Nucleus accumbens (tissue), 56 donors: ENCODE measurements around the gene TLL2.

Experiments
- DNase-seq, 56 donors: peaks; one replicate each; lab custom pipeline; 2025; lab: John Stamatoyannopoulos, UW

TLL2 gene

DNA sequence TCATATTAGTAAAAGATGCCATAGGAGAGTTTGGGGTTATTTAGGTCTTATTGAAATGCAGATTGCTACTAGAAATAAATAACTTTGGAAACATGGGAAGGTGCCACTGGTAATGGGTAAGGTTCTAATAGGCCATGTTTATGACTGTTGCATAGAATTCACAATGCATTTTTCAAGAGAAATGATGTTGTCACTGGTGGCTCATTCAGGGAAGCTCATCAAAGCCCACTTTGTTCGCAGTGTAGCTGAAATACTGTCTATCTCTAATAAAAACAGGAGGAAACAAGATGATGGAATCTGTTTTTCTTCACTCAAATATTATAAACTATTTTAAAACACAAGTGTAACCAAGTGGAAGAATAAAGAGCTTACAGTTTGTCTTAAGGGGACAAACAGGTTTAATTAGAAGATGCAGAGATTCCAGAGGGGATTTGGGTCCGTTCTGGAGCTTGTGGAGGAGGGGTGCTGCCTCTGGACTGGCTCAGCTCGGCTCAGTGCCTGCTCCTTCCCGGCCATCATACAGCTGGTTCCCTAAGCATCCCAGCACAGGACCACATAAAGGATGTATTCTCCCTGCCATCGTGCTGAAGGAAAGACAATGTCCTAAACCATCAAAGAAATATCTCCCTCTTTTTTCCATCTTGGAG lies 175.3 kb downstream of the TLL2 start:
- DNase-seq: peak in 15 of 56 donors; percentile 6 to 59 (median 18)

DNA sequence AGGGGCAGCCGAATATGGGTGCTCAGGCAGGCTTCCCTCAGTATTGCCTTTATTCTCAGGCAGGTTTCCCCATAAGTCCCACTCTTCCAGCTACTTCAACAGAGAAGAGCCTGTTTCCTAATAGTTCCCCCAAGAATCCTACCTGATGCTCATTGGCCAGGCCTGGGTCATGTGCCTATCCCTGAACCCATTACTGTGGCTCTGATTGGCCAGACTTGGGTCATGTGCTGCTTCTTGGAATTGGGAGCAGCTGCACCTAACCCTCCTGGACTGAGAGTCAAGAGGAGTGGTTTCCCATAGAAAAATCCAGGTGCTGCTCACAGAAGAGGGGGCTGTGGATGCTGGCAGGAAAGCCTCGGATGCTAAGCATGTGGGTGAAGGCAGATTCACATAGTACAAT lies 176.6 kb downstream of the TLL2 start:
- DNase-seq: peak in 1 of 56 donors; percentile 15

DNA sequence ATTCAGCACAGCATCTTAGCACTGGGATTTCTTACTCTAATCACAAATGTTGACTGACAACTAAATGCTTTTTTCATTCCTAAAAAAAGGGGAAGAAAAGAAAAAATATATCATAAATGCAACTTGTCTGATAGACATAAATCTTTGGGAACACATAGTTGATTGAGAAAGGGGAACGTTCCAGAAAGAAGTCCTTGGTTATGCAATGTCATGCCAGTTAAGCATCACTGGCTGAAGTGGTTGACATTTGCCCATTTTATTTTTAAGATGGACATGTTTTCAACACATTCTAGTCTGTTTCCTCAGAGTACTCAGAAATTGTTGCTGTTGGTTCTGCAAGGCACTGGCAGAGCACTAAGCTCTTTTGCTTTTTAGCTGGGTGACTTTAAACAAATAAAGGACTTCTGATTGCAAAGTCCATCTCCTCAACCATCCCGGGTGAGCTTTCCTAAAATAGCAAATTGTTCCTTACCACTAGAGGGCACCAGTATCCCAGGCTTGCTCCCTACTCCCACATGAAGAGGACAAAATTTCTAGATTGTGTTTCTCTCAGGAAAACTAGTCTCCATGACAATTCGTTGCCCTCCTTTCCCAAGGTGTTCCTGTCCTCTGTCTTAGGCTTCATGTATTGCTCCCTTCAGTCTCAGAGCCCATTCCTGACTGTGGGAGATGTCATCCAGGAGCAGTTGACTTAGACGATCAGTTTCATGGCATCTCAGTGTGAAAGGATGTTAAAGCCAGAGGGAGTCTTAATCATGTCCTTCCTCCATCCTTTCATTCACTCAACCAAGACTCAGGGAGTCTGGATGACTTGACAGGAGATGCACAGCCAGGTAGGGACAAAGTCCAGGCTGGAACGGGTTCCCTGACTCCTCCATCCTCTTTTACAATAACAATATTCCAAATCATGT lies 178.9 kb downstream of the TLL2 start:
- peak in 20 of 56 donors; percentile 3 to 60 (median 18) for DNase-seq

DNA sequence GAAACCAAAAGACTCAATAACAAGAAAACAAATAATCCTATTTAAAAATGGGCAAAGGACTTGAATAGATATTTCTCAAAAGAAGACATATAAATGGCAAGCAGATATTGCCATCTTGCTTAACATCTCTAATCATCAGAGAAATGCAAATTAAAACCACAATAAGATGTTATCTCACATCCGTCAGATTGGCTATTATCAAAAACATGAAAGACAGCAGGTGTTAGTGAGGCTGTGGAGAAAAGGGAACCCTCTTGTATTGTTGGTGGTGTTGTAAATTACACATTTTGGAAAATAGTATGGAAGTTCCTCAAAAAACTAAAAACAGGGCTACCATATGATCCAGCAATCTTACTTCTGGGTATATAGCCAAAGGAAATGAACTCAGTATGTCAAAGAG lies 180.6 kb downstream of the TLL2 start:
- DNase-seq: no peak

DNA sequence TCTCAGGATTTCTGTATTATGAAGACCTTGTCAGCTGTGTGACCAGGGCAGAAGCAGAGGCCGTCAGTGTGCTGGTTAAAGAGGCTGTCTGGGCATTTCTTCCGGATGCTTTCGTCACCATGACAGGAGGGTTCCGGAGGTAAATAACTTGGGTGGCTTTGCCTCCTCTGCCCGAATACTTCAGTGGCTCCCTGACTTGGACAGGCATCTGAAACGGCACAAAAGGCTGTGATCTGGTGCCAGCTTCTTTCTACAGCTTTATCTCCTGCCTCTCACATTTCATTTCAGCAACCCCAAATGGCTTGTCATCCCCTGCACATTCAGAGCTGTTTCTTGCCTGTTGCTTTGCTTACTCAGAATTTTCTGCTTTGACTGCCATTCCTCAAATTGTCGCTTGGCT lies 186.3 kb downstream of the TLL2 start:
- DNase-seq: no peak

DNA sequence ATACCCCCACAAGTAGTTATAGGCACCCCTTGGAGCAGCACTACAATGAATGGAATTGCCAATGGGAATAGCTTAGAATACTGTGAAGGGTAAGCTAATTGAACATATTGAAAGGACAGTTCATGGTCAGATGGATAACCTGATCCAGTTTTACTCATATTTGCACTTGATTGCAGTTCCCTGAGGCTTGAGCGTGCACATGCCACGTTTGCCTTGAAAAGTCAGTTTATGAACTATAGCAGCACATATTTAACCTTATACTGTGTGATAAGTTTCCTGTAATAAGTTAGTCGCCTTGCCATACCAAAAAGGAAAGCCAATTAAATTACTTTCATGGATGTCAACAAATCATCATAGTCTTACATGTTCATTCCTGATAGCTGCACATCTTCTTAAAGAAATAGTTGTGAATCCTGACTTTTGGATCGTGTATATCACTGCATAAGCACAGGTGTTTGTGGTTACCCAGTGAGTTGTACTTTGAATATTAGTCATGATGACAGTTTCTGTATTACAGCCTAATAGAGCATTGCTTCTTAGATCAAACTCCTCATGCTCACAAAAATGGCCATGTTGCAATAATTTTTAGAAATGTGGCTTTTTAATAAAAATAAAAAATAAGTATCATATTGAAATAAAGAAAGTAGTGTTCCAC lies 187.9 kb downstream of the TLL2 start:
- DNase-seq: no peak

DNA sequence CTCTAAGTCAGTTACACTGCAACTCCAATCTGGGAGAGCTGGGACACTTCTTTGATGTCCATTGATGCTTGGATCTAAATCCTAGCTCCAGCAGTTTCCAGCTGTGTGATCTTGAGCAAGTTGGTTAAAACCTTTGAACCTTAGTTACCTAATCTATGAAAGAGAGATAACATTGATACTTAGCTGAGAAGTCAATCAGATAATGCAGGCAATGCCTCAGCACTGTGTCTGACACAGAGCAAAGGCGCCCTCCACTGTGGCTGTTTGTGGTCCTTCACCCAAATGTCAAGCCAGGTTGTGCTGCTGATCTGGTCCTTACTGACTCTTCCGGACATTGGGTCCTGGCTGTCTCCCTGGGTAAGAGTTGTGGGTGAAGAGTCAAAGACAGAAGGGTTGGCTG lies 189.3 kb downstream of the TLL2 start:
- no peak for DNase-seq

DNA sequence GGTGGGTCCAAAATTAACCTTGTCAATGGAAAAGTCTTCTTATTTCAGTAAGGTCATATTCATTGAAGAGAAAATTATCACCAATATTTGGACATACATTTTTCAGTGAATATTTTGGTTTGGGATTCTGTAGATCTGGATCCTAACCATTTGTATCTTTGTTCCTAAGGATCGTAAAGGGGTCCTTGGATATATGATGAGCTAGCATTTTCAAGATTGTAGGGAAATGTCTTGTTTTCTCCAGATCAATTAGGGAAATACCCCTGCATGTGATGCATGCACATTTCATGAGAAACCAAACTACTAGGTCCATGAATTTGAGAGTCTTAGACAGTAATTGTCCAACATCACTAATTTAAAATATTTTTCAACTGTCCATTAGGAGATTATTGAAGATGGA lies 191.5 kb downstream of the TLL2 start:
- no peak for DNase-seq

DNA sequence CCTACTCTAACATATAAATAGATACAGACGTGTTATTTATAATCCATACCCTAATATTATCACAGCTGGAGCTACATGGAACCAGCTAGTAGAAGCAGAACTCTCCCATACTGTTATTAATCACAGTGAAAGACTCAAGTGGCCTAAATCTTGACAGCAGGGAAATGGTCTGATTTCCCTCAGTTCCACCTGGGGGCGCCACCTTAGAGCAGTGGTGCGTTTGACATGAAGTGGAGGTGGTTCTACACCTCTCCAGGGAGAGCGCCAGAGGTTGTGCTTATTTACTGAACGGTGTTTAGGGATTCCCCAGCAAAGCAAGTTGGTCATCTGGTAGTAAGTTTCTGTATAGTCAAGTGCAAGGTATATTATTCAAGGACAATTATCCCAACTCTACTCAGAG lies 191.9 kb downstream of the TLL2 start:
- DNase-seq: no peak

DNA sequence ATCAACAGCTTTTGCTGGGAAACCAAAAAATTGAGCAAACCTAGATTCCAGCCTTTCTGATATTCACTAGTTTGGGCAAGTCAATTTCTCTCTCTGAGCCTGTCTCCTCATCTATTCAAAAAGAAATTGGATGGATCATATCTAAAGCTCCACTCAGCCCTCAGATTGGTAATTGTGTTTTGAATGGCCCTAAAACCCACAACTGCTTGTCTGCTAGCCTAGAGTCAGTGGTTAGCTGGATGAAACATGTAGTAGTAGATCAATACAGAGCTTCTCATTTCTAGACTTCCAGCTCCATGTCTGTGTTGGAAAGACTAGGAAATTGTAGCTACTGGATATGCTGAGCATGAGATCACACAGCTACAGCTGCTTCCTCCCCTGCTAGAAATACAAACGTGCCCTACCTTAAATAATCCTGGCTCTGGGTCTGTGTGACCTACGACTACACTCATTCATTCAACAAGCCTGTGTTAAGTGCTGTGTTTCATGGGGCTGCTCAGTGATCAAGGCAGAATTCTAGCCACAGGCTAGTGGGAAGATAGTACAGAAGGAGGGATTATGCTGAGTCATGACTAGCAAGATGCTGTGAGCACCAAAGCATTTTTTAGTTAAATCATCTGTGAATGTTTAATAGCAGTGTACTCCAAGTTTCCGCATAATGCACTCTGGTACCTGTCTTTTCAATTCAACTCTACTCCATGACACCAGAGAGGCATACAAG lies 193.8 kb downstream of the TLL2 start:
- no peak for DNase-seq

DNA sequence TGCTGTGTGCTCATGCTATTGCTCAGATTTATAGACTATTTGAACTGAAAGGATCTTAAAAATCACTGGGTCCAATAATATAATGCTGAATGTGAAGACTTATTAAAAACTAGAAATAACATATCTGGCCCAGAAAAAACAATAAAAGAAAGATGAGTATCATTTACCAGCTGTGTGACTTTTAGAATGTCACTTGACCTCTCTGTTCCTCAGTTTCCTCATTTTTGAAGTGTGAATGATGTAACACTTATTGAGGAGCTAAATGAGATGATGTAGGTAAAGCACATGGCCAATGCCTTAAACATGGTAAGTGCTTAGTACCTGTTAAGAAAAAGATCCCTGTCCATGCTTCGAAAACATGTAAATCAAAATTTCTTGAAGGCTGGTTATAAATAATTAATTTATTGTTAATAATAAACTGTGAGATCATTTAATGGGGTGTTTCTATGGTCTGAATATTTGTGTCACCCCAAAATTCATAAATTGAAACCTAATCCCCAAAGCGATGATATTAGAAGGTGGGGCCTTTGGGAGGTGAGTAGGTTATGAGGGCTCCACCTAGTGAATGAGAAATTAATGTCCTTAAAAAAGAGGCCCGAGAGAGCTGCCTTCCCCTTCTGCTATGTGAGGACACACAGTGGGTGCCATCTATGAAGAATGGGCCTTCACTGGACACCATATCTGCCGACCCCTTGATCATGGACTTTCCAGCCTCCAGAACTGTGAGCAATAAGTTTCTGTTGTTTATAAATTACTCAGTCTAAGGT lies 196.5 kb downstream of the TLL2 start:
- no peak for DNase-seq
